Tongue (tissue), 2 donors: Measurements from ENCODE around the gene PARD6G. TPM values are rescaled to one million over a fixed set of nuclear protein-coding genes. Genes with fewer than 3 reads are reported as not detected.
A peak's percentile ranks its signal among the peaks of the same experiment; 100 is the strongest.

Source experiments
- DNase-seq: peaks from one replicate; pipeline ENCODE4 v3.0.0-alpha.2; 2015
- total RNA-seq: library from RNA; depleted of rRNA; stranded (reverse); fragments of >200 nt; gene quantifications from one replicate; pipeline ENCODE4 v1.2.3, GENCODE V29; 2014

PARD6G gene
- total RNA-seq, 1 donor from 2014 or later: 11.6 TPM

DNA sequence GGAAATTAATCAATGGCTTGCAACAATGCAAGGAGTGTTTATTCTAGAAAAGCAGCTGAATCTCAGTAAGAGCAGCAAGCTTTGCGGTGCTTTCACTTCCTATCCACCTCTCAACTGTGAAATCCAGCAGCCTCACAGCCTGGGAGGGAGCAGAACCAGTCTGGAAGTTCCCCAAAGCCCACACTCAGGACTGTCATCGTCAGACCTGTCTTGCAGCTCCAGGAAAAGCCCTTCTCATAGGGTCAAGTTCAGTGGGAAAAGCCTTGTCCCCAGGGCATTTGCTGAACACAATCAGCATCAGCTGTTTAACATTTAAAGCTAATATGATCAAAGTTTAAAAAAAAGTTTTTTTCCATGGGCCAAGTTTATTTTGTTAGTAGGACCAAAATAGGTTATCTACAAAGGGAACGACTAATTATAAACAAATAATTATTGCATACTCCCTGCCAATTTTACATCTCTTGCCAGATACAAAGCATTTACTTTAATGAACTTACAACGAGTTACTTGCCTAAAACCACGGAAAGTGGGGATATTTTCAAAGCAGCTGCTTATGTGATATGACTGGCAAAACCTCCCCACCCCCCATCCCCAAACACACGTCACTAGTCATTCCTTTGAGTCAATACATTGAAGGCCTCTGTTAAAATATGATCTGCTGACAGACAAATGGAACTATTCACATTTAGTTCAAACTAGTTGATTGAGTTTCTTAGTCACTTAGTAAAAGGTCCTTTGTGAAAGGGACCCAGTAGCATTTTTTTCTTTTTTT lies 36.8 kb downstream of the PARD6G start:
- DNase-seq: no peak

DNA sequence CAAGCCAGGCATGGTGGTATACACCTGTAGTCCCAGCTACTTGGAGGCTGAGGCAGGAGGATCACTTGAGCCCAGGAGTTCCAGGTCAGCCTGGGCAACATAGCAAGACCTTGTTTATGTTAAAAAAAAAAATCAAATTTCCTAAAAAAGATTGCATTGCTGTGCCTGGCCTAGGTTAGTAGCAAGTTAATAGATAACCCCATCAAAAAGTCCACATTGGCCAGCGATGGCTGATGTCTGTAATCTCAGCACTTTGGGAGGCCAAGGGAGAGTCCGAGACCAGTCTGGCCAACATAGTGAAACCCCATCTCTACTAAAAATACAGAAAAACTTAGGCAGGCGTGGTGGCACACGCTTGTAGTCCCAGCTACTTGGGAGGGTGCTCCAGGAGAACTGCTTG lies 38.7 kb downstream of the PARD6G start:
- no peak for DNase-seq

DNA sequence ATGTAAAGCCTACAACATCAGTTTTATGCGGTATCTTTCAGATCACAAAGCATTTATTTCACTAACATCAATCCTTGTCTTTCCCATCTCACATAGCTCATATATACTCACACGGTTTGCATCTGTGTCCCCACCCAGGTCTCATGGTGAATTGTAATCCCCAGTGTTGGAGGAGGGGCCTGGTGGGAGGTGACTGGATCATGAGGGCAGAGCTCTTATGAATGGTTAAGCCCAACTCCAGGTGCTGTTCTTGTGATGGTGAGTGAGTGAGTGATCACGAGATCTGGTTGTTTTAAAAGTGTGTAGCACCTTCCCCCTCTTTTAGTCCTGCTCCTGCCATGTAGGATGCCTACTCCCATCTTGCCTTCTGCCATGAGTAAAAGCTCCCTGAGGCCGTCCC lies 42.0 kb downstream of the PARD6G start:
- DNase-seq: no peak

DNA sequence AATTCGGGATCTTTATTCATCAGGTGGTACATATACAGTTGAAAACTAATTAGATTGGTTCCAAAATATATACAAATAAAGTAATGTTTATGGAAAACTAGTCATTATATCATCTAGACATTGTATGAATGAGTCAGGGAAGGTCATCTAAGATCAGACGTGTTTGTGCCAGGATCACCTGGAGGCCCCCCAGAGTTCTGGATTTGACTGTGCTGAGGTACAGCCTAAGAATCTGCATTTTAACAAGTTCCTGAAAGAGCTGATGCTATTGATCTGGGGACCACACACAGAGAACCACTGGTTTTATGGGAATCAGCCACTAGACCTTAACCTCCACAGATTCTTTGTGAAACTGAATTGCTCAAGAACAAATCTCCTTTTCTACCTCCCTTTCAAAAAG lies 43.2 kb downstream of the PARD6G start:
- no peak for DNase-seq

DNA sequence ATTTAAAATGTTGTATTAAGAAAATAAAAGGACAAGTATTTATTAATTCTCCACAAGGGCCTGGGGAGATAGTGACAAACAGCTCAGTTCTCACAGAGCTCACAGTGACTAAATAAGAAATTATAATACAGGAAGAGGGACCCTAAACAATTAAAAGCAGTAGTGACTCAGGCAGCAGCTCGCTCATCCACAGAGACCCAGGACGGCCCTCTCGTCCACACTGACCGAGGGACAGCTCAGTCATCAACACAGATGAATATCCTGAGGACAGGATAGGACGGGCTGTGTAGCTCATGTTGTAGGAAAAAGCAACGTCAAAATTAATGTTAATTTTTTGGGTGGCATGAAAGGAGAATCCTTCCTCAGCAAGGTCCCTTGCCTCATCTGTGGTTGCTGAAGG lies 44.1 kb downstream of the PARD6G start:
- DNase-seq: no peak

DNA sequence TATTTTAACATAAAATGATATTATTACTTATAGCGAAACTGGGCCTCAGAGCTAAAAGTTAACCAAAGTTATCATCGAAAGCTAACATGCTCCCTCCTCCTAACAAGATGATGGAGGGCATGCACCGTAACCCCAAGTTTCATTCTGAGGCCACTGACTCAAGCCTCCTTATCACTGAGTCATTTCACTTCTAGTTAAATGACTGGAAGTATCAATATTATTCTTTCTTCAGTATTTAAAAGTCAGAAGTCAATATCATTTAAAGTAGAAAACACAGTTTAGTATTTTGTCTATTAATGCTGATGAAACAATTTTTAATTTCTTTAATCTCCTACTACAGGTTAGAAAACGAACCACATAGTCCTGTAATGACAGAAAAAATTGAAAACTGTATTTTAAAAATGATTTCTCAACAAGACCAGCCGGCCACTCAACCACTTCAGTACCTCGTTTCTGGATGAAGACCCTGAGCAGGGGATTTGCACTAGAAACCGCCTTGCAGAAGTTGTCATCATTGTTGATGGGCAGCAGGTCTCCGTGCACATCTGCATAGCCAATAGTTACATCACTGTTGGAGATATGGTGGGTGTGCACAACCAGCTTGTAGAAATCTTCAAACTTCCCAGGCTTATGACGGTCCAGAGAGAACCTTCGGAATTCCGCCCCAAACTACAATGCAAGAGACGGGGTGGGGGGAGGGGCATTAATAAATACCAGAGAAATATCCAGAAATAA lies 44.9 kb downstream of the PARD6G start:
- DNase-seq: no peak

DNA sequence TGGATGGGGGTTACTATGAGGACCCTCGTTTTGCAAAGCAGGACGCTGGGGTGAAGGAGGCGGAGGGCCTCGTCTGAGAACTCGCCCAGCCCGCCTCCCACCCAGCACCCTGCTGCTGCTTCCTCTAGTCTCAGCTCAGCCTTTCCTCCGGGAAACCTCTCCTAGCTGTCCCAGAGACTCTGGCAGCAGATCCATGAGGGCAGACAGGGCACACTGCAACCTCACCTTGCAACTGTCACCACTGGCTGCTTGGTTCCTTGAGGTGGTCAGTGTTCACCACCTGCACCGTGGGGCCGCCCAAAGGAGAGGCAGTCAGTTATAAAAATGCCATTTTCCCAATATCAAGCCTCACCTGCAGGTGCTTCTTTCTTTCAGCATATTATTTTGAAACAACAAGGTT lies 45.6 kb downstream of the PARD6G start:
- no peak for DNase-seq

DNA sequence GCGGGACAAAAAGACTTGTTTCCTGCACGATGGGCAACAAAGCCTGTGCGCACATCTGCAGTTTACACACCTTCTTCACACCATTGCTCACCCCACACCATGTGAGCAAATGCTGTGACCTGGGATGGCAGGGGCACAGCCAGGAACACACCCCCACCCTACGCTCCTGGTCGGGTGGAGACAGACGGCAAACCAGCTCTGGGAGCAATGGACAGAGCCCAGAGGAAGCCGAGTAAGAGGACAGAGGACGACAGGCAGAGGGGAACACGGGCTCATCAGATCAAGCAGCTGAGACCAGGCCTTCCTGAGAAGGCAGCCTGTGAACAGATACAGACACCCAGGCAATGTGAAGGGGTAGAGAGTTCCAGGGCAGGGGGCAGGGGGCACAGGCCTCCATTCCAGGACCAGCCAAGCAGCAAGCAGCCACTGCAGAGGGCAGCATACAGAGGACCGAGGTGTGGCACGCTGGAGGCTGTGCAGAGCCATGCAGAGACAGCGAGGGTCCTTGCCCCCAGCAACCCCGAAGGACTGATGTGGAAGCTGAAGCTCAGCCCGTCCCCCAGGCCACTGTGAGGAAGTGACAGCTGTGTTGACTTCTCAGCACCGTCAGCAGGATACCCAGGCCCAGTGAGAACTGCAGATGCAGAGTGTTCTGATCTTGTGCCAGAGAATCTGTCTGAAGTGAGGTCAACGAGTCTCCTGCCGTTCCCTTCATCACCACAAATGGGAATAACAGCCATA lies 46.2 kb downstream of the PARD6G start:
- DNase-seq: peak; percentile 46

DNA sequence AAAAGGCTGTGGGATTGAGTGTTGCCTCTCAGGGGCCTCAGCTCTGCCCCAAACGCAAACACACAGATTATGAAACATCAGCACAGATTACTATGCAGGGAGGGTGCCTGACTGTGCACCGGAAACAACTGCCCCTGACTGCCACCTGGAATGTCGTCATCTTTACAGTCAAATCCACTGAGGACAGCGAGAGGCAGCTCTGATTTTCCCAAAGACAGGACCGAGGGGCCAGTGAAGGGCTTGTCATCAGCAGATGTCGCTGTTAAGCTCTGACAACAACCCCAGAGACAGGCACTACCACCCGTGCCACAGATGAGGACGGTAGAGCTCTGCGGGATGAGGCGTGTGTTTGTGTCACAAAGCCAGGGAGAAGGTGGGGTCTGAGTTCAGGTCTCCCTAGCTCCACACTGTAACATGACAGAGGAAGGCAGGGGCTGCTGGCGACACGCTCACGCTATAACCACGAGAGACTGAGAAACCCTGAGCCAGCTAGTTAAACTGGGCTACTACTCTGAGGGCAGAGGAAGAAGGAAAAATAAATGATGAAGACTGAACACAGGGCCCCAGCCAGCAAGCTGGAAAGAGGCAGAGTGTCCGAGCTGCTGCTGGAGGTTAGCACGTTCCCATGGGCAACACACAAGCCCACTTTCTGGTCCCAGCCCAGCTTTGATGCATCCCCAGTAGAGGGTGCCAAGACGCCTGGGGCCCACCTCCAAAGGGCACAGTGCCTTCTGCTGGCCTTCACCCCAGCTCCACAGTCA lies 47.0 kb downstream of the PARD6G start:
- DNase-seq: no peak

DNA sequence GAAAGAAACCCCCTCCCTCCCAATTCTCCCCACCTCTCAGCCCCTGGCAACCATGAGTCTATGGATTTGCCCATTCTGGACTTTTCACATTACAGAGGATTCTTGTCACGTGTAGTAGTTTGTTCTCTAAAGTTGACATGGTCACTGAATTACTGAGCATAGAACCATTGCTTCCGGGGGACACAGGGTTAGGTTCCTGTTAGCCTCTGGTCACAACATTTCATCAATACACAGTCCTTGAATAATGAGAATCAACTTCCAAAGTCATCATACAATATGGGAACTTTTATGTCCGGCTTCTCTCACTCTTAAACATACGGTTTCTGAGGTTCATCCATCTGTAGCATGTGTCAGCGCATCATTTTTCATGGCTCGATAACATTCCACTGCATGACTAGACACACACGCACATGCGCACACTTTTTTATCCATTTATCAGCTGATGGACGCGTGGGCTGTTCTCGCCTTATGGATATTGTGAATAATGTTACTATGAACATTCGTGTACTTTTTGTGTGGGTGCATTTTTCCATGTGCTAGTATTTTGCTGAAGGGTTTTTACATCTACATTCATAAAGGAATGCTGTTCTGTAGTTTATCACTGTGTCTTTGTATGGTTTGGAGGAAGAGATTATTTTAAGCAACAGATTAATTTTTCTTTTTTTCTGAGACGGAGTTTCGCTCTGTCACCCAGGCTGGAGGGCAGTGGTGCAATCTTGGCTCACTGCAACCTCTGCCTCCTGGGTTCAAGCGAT lies 48.1 kb downstream of the PARD6G start:
- DNase-seq: no peak

DNA sequence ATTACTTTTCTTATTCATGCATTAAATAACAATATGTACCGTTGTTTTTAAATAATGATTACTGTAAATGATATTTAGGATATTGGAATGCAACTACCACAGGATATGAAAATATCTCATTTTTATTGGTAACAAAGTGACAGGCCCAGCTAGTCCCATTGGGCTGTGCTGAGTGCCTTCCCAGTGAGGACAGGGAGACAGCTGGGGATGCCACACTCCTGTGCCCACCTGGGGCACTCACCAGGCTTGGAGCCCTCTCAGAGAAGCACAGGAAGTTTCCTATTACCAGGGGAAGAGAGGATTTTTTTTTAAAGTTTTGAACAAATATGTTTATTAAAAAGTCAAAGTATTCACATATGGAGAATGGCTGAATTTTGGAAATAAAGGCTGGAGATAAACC lies 48.9 kb downstream of the PARD6G start:
- no peak for DNase-seq

DNA sequence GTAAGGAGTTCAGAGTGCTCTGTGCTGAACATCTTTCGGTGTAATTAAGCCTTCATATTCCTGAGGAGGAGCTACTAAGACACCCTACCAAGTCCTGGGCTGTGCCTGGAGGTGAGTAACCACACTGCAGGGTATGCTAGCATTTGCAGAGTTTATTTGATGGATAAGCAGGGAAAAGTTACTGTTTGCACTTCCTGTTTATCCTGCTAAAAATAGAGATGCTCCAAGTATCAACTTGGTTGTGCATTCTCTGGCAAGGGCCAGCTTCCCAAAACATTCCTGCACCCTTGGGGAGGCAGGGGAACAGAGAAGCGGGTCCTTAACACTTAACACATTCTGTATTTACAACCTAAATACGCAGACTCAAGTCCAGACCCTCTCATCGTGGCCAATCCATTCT lies 49.8 kb downstream of the PARD6G start:
- DNase-seq: no peak

DNA sequence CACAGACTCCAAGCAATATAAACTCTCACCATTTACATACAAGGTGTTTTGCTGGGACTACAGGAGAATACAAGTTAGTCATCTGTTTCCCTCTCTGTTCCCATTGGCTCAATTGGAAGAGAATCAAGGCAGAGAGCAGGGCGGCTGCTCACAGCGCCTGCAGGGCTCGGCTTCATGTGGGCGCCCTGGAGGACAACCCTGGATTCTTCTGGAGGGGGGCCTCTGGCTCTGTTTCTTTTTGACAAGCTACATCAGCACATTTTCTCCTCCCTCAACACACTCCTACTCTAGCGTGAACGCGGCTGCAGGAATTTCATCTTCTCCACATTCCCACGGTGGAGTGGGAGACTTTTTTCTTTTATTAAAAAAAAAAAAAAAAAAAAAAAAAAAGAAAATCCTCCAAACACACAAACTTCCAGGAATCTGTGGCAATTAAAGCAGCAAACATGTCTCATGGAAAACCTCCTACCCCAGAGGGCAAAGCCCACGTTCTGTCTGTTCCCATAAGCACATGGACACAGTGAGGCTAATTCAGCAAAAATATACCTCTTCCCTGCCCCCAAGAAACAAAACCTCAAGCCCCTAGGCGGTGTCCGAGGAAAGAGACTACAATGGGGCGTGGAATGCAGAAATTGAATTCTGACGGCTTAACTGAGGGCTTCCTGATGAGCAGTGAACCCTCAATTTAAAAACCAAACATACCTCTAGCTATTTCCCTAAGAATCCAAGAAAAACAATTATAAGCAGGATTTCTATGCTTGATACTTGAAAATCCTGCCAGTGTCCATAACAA lies 50.6 kb downstream of the PARD6G start:
- no peak for DNase-seq

DNA sequence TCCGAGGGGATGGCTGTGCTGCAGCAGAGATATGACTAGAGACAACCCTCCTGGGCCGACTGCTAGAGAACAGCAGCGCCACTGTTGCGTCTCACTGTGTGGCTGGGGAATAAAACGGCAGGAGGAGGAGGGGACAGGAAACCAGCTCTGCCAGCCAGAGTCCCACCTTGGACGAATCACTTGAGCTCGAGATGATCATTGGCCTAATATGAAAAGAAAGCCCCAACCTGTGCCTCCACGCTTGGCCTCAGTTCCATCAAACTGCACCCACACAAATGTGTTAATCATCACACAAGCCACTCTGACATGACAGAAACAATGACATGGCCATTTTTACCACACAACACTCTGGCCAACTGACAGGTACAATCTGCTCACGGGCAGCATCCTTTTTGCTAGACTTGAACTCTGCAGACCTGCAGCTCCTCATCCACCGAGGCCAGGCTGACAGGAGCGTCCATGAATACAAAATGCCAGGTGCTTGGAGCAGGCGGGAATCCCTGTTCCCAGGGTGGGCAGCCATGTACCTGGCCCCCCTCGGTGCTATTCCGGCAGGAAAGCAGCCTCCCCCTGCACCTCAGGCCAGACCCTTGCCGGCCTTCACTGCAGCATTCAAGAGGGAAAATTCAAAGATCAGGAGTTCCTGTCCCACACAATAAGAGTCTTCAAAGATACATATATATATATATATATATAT lies 52.3 kb downstream of the PARD6G start:
- DNase-seq: no peak

DNA sequence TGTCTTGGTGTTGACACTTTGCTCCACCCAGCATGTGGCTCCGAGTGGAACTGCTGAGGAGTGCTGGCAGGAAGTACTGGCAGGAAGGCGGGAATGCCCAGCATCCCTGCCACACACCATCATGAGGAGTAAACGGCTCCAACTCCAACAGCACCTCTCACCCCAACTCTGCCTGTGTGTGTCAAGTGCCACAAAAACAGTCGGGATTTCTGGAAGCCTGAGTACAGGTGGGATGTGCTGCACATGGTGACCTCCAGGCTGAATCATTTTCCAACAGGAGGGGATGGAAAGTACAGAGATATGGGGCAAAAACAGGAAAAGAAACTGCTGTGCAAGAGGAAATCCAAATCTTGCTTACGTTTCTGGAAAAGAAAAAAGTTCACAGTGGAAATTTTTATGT lies 53.6 kb downstream of the PARD6G start:
- DNase-seq: no peak

DNA sequence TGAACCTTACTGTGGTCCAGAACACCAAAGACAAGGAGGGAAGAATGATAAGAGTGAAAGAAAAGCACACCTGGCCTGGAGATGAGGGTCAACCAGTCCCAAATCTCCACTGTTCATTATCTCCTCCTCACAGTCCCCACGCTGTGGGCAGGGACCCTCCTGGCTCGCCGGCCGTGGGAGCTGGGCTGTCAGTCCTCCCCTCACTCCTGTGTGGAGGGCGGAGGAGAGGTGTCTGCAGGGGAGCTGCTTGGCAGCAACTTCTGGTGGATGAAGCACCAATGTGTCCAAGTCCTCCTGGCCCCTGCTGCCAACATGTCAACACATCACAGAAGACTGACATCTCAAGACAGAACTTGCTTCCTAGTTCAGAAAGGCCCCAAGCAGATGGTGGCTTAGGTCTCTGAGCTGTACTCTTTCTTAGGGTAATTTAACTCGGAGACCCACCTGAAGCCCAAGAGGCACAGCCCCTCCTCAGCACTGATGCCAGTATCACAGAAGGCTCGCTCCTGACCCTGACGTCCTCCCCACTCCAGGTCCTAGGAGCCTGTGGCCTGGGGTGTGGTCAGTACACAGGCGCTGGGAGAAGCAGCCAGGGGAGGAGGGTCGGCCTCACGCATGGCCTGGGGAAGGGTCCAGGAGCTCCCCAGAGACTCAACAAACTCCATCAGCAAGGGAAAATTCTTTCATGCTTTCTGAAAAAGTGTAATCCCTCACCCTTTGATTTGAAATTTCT lies 54.5 kb downstream of the PARD6G start:
- DNase-seq: no peak

DNA sequence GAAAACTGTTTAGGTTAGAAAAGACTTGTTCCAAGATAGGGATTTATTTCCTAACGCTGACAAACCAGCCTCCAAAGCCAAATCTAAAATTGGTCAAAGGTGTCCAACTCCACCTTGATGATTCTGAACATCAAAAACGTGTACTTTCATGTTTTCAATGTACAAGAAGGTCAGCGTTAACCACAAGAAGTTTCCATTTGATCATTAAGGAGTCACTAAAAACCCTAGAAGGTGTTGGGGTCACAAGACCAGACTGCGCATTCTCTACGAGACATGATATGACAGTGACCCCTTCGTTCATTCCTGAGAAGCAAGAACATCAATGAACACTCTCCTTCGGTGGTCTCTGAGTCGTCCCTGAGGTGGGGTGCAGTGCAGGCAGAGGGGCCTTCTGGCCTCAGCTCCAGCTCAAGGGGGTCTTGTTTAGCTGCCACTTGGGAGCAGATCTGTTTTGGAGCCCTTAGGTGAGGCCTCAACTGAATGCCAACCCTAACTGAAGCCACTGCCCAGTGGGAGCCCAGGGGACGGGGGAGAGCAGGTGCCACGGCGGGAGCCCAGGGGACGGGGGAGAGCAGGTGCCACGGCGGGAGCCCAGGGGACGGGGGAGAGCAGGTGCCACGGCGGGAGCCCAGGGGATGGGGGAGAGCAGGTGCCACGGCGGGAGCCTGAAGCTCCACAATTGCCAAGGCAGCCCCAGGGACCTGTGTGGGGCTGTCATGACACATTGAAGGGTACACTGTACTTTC lies 55.2 kb downstream of the PARD6G start:
- no peak for DNase-seq

DNA sequence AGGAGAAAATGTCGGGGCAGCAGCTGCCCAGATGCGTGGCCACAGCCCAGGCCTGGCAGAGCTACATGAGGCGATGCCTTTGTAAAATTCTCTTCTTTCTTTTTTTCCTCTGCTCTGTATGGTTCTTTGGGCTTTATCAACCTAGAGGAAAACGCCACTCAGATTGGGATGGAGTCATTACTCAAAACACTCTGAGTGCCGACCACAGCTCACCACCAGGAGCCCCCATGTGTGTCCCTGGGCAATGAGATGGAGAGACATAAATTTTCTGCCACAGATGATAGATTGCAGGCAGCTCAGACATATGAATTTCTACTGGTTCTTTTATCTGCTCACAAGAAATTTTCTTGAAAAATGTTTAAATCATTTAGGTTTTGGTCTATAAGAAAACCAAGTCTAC lies 56.0 kb downstream of the PARD6G start:
- no peak for DNase-seq

DNA sequence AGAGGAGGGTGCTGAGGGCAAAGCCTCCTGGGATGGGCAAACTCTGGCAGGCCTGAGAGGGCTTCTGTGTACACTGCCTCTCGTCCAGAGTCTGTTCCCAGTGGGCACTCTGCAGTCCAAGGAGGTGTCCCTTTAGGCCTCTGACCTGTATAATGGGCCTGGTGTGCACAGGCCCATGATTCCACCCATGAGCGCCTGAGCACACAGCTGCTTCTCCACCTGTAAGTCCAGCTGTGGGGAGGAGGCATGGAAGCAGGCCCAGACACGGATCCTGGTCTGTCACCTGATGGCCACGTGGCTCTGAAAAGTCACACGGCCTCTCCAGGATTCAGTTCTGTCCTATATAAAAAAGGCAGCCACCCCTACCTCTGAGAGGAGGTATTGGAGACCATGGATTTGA lies 57.0 kb downstream of the PARD6G start:
- DNase-seq: no peak
